HUES6 (cell line): Measurements from ENCODE around the gene IRX5.
A peak's percentile ranks its signal among the peaks of the same experiment; 100 is the strongest.

Experiments used
- H3K27ac ChIP-seq: 2 replicates; pipeline ENCODE4 v1.7.0; 2013; ENCODE audit warnings: low read depth, mild to moderate bottlenecking, low read length, inconsistent platforms
- H3K27me3 ChIP-seq: 2 replicates; pipeline ENCODE4 v1.6.1; 2013; ENCODE audit warnings: low read length; ENCODE audit not compliant: control insufficient read depth, insufficient read depth
- H3K36me3 ChIP-seq: 2 replicates; pipeline ENCODE4 v1.6.1; 2013; ENCODE audit warnings: low read length; ENCODE audit not compliant: control insufficient read depth, insufficient read depth
- H3K4me1 ChIP-seq: 2 replicates; pipeline ENCODE4 v1.6.1; 2013; ENCODE audit warnings: low read length; ENCODE audit not compliant: control insufficient read depth, insufficient read depth
- H3K4me3 ChIP-seq: 2 replicates; pipeline ENCODE4 v1.5.1; 2013; ENCODE audit warnings: low read depth, low read length
- H3K9ac ChIP-seq: one replicate; pipeline ENCODE4 v1.6.1; 2013; ENCODE audit warnings: mild to moderate bottlenecking, low read length
- H3K9me3 ChIP-seq: 2 replicates; pipeline ENCODE4 v1.6.1; 2013; ENCODE audit warnings: low read depth, low read length; ENCODE audit not compliant: control insufficient read depth, insufficient read depth

Gene IRX5

GRCh38 chr16:54912720-54913119 lies 17.9 kb upstream of the IRX5 start:
- Histone ChIP-seq H3K4me3 (no peak overlapping the region), H3K4me1 (no peaks in the 10 kb centered on the region), H3K36me3 (no peaks in the 10 kb centered on the region), H3K27me3 (no peaks in the 10 kb centered on the region), H3K9me3 (no peaks in the 10 kb centered on the region), H3K9ac (no peak overlapping the region), H3K27ac (no peak overlapping the region)

GRCh38 chr16:54921206-54921824 lies 9.3 kb upstream of the IRX5 start:
- Histone ChIP-seq H3K27ac (no peak overlapping the region), H3K9ac (no peak overlapping the region), H3K9me3 (no peaks in the 10 kb centered on the region), H3K4me1 (no peaks in the 10 kb centered on the region), H3K4me3 (no peak overlapping the region), H3K27me3 (peaks cover 15% of the 10 kb centered on the region), H3K36me3 (no peaks in the 10 kb centered on the region)

GRCh38 chr16:54923055-54923473 lies 7.6 kb upstream of the IRX5 start:
- Histone ChIP-seq H3K27ac (no peak overlapping the region), H3K36me3 (no peaks in the 10 kb centered on the region), H3K27me3 (peaks cover 33% of the 10 kb centered on the region), H3K4me1 (no peaks in the 10 kb centered on the region), H3K9ac (no peak overlapping the region), H3K9me3 (no peaks in the 10 kb centered on the region), H3K4me3 (no peak overlapping the region)

GRCh38 chr16:54923988-54924387 lies 6.7 kb upstream of the IRX5 start:
- Histone ChIP-seq H3K27me3 (peaks cover 34% of the 10 kb centered on the region), H3K36me3 (no peaks in the 10 kb centered on the region), H3K4me1 (no peaks in the 10 kb centered on the region), H3K27ac (no peak overlapping the region), H3K9me3 (no peaks in the 10 kb centered on the region), H3K4me3 (no peak overlapping the region), H3K9ac (no peak overlapping the region)

GRCh38 chr16:54926166-54926838 lies 4.4 kb upstream of the IRX5 start:
- Histone ChIP-seq H3K9ac (no peak overlapping the region), H3K4me3 (no peak overlapping the region), H3K27me3 (peaks cover 52% of the 10 kb centered on the region), H3K4me1 (0 out of 2 replicates have a peak, but pooled peaks cover 5% of the 10 kb centered on the region), H3K36me3 (no peaks in the 10 kb centered on the region), H3K9me3 (no peaks in the 10 kb centered on the region), H3K27ac (no peak overlapping the region)

GRCh38 chr16:54927125-54928015 lies 3.3 kb upstream of the IRX5 start:
- peaks cover 62% of the 10 kb centered on the region for H3K27me3 ChIP-seq
- H3K27ac ChIP-seq, result no peak overlapping the region
- H3K4me3 ChIP-seq, result peak overlapping the region; percentile 79
- peaks cover 12% of the 10 kb centered on the region for H3K4me1 ChIP-seq
- H3K9me3 ChIP-seq, result no peaks in the 10 kb centered on the region
- no peaks in the 10 kb centered on the region for H3K36me3 ChIP-seq
- H3K9ac ChIP-seq, result peak overlapping the region; percentile 19

- Histone ChIP-seq H3K9me3 (no peaks in the 10 kb centered on the region), H3K9ac (peak overlapping the region; percentile 19), H3K4me1 (peaks cover 15% of the 10 kb centered on the region), H3K27me3 (peaks cover 68% of the 10 kb centered on the region), H3K36me3 (no peaks in the 10 kb centered on the region), H3K27ac (no peak overlapping the region), H3K4me3 (peak overlapping the region; percentile 79)
These were observed 2.7 kb upstream of the IRX5 start for GRCh38 chr16:54928016-54928356.

- H3K27me3 ChIP-seq, result peaks cover 74% of the 10 kb centered on the region
- H3K9me3 ChIP-seq, result no peaks in the 10 kb centered on the region
- peaks cover 15% of the 10 kb centered on the region for H3K4me1 ChIP-seq
- no peaks in the 10 kb centered on the region for H3K36me3 ChIP-seq
- H3K4me3 ChIP-seq, result peak overlapping the region; percentile 79
- H3K27ac ChIP-seq, result no peak overlapping the region
- H3K9ac ChIP-seq, result peak overlapping the region; percentile 80
These were observed 2.1 kb upstream of the IRX5 start for GRCh38 chr16:54928411-54929089.

GRCh38 chr16:54929090-54930004 lies 1.3 kb upstream of the IRX5 start:
- Histone ChIP-seq H3K4me3 (peak overlapping the region; percentile 79), H3K9ac (peak overlapping the region; percentile 19), H3K27me3 (peaks cover 82% of the 10 kb centered on the region), H3K36me3 (no peaks in the 10 kb centered on the region), H3K4me1 (peaks cover 16% of the 10 kb centered on the region), H3K9me3 (no peaks in the 10 kb centered on the region), H3K27ac (no peak overlapping the region)

- Histone ChIP-seq H3K9ac (peak overlapping the region; percentile 19), H3K4me1 (peaks cover 30% of the 10 kb centered on the region), H3K9me3 (no peaks in the 10 kb centered on the region), H3K27ac (no peak overlapping the region), H3K27me3 (peaks cover 86% of the 10 kb centered on the region), H3K4me3 (peak overlapping the region; percentile 78), H3K36me3 (no peaks in the 10 kb centered on the region)
These were observed 129 bp downstream of the IRX5 start for GRCh38 chr16:54930869-54931119.
